Ectodermal cell (in vitro differentiated cells): ENCODE results near the gene IRAK1BP1. TPM values are rescaled to one million over a fixed set of nuclear protein-coding genes. Genes with fewer than 3 reads are reported as not detected.

Experiments
- H3K27ac ChIP-seq: 2 replicates; pipeline ENCODE4 v1.7.0; 2013; ENCODE audit warnings: mild to moderate bottlenecking, low read depth, low read length; ENCODE audit not compliant: insufficient read depth, poor library complexity, severe bottlenecking
- H3K27me3 ChIP-seq: 2 replicates; pipeline ENCODE4 v1.7.0; 2013; ENCODE audit warnings: mild to moderate bottlenecking, low read length; ENCODE audit not compliant: insufficient read depth, control insufficient read depth, poor library complexity, severe bottlenecking
- H3K36me3 ChIP-seq: one replicate; pipeline ENCODE4 v1.7.0; 2013; ENCODE audit warnings: low read length; ENCODE audit not compliant: control insufficient read depth, insufficient read depth
- H3K4me1 ChIP-seq: one replicate; pipeline ENCODE4 v1.7.0; 2013; ENCODE audit warnings: low read length; ENCODE audit not compliant: control insufficient read depth, insufficient read depth
- H3K4me3 ChIP-seq: 2 replicates; pipeline ENCODE4 v1.7.0; 2013; ENCODE audit warnings: low read depth, low read length, control low read depth; ENCODE audit not compliant: insufficient read depth
- H3K9me3 ChIP-seq: 2 replicates; pipeline ENCODE4 v1.7.0; 2013; ENCODE audit warnings: mild to moderate bottlenecking, low read length, moderate library complexity; ENCODE audit not compliant: control insufficient read depth
- WGBS, 2 experiments: methylation state at CpG; one replicate each; pipeline ENCODE4 v1.1.7; 2013; ENCODE audit warnings: missing lambda C conversion rate in 2 of 2; 5-methylcytosine and 5-hydroxymethylcytosine counted together
- polyA plus RNA-seq, 4 experiments: library from polyadenylated mRNA; stranded (reverse); fragments of 50-300 nt; gene quantifications; one replicate each; pipeline ENCODE4 v1.2.3, GENCODE V29; 2013

Gene IRAK1BP1, protein sequence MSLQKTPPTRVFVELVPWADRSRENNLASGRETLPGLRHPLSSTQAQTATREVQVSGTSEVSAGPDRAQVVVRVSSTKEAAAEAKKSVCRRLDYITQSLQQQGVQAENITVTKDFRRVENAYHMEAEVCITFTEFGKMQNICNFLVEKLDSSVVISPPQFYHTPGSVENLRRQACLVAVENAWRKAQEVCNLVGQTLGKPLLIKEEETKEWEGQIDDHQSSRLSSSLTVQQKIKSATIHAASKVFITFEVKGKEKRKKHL
- 14.1 TPM for polyA plus RNA-seq (2013, experiment 1 of 4)
- polyA plus RNA-seq (2013, experiment 2 of 4), result 15.0 TPM
- 10.0 TPM for polyA plus RNA-seq (2013, experiment 3 of 4)
- polyA plus RNA-seq (2013, experiment 4 of 4), result 11.8 TPM

DNA sequence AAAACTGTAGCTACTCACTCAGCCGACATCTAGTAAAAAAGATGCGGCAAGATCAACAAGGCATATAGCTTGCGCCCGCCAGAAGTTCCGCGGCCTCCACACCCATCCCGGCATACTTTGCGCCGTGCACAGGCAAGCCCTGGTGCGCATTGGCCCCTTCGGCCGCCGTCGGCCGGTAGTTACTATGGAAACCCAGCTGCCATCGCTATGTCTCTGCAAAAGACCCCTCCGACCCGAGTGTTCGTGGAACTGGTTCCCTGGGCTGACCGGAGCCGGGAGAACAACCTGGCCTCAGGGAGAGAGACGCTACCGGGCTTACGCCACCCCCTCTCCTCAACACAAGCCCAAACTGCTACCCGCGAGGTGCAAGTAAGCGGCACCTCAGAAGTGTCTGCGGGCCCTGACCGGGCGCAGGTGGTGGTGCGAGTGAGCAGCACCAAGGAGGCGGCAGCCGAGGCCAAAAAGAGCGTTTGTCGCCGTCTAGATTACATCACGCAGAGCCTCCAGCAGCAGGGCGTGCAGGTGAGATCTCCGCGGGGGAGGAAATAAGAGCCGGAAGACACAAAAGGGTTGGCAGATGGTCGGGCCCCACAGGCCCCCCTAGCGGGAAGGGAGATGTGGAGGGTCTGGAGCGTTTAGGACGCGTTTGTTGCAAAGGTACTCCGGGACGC lies at the start of gene IRAK1BP1:
TSS of gene IRAK1BP1 (plus strand) at position 182 of the 671 bp plus-strand sequence. CDS start at position 208, 26 bp downstream.
- Histone ChIP-seq H3K27ac (peak within 1 kb of the TSS; percentile 91), H3K9me3 (no peaks in the 10 kb centered on the region)

DNA sequence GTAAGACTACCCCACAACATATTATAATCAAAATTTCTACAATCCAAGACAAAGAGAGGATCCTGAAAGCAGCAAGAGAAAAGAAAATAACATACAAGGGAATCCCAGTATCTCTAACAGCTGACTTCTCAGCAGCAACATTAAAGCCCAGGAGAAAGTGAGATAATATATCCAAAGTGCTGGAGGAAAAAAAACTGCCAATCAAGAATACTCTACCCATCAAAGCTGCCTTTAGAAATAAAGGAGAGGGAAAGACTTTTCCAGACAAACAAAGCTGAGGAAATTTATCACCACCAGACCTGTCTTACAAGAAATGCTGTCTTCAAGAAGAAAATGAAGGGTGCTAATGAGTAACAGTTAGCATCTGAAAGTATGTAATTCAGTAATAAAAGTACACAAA lies 43.3 kb upstream of the IRAK1BP1 start:
- Histone ChIP-seq H3K27ac (no peak overlapping the region), H3K9me3 (no peaks in the 10 kb centered on the region), H3K4me3 (no peak overlapping the region), H3K27me3 (no peaks in the 10 kb centered on the region), H3K4me1 (no peaks in the 10 kb centered on the region), H3K36me3 (no peaks in the 10 kb centered on the region)

More for the DNA sequence above, at the start of gene IRAK1BP1:
- Histone ChIP-seq H3K4me1 (peaks cover 3% of the 10 kb centered on the region), H3K36me3 (peaks cover 9% of the 10 kb centered on the region), H3K4me3 (peak within 1 kb of the TSS; percentile 90), H3K27me3 (no peaks in the 10 kb centered on the region)
- 1 to 2% methylated on average over 48 of the region's 48 CpGs for WGBS, 2 experiments

DNA sequence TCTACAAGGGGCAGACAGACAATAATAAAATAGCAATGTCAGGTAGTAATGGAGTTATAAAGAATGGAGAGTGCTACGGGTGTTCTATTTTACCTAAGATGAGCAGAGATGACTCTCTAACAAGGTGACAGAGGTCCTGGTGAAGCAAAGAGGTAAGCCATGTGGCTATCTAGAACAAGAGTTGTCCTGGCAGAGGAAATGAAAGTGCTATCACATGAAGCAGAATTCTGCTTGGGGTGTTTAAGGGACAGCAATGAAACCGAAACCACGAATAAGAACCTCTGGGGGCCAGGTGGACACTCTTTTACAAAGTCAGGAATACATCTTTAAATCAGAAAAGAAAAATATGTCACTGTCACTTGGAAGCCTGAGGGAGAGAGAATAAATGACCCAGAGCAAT lies 37.9 kb upstream of the IRAK1BP1 start:
- Histone ChIP-seq H3K4me1 (no peaks in the 10 kb centered on the region), H3K4me3 (no peak overlapping the region), H3K9me3 (no peaks in the 10 kb centered on the region), H3K36me3 (no peaks in the 10 kb centered on the region), H3K27ac (no peak overlapping the region), H3K27me3 (no peaks in the 10 kb centered on the region)
- WGBS, 2 experiments, result 91 to 93% methylated on average over 3 of the region's 3 CpGs

DNA sequence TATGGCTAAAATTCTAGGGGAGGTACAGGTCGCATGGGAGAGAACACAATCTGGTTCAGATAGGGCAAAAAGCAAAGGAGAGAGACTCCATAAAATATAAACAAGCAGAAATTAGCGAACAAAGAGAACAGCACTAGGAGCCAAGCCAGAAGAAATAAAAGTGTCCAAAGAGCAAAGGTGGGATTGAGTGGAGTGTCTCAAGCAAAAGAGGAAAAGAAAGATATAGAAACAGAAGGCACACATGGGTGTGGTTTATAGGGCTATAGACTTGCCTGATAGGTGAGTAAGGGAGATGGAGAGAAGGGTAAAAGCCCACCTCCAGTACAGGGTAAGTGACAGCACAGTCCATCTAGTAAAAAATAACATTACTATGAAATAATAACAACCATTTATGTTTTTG lies 36.5 kb upstream of the IRAK1BP1 start:
- no peaks in the 10 kb centered on the region for H3K27me3 ChIP-seq
- H3K4me1 ChIP-seq, result no peaks in the 10 kb centered on the region
- H3K27ac ChIP-seq, result no peak overlapping the region
- WGBS, 2 experiments, result 86 to 94% methylated on average over 2 of the region's 2 CpGs
- no peak overlapping the region for H3K4me3 ChIP-seq
- no peaks in the 10 kb centered on the region for H3K9me3 ChIP-seq
- no peaks in the 10 kb centered on the region for H3K36me3 ChIP-seq

DNA sequence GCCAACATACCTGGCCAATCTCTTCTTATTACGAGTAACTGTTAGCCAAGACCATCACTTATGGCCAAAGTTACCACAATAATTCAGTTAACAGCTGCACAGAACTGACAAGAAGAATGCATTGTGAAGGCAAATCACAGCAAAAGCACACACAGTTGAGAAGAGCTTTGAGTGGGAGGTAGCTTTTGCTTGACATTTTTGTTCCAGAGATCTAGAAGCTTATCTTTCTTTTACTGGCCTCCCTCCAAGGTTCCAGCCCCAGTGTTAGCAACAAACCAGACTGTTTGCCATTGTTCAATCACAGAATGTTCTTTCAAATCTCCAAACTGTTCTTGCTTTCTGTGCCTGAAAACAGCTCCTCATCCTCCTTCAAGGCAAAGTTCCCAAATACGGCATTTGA lies 35.9 kb upstream of the IRAK1BP1 start:
- 92 to 98% methylated on average over 2 of the region's 2 CpGs for WGBS, 2 experiments
- Histone ChIP-seq H3K27ac (no peak overlapping the region), H3K27me3 (no peaks in the 10 kb centered on the region), H3K36me3 (no peaks in the 10 kb centered on the region), H3K4me1 (no peaks in the 10 kb centered on the region), H3K9me3 (no peaks in the 10 kb centered on the region), H3K4me3 (no peak overlapping the region)

DNA sequence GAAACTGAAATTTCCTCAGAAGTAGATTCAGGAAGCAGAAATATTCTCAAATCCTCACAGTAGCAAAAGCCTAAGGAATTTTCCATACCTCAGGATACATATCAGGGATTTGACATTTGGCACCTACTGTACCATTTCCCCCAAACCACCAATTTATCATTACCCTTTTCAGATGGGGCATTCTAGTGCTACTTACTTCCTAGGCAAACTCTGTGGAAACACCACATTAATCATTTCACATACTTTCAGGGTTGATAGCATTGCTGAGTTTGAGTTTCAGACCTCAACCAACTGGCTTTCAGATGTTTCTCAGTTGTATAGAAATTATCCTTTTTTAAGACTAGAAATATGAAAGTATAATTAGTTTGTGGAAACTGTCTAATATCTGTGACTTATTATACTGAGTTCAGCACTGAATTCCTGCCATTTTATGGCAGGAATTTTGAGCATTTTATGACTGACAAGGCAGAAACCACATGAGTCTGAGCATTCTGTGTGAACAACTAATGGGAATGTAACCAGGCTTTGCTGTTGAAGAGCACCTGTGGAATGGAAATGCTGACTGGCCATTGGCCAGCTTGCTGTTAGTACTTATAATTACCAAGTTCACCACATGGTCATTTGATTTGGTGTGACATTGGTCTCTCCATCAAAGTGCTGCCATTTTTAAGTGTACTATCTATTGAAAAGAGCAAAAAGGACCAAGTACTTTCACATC lies 35.1 kb upstream of the IRAK1BP1 start:
- no peaks in the 10 kb centered on the region for H3K36me3 ChIP-seq
- no peak overlapping the region for H3K27ac ChIP-seq
- no peaks in the 10 kb centered on the region for H3K4me1 ChIP-seq
- no peaks in the 10 kb centered on the region for H3K27me3 ChIP-seq
- no peaks in the 10 kb centered on the region for H3K9me3 ChIP-seq
- no peak overlapping the region for H3K4me3 ChIP-seq

DNA sequence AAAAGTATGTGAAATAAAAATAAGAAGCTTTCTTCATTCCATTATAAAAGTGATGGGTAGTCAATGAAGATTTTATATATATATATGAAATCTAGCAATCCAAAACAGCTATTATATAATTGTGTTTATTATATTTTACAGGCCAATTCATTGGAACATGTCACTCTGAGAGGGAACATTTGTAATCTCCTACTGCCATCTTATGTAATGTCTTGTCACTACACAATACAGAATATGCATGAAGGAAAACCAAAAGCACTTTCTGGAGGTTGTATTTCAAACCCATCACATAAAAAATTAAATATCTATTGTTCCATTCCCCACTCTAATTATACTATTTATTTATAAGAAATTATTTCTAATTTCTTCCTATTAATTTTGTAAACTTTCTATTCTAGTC lies 31.5 kb upstream of the IRAK1BP1 start:
- H3K36me3 ChIP-seq, result no peaks in the 10 kb centered on the region
- no peak overlapping the region for H3K27ac ChIP-seq
- H3K9me3 ChIP-seq, result no peaks in the 10 kb centered on the region
- no peaks in the 10 kb centered on the region for H3K4me1 ChIP-seq
- H3K4me3 ChIP-seq, result no peak overlapping the region
- no peaks in the 10 kb centered on the region for H3K27me3 ChIP-seq

DNA sequence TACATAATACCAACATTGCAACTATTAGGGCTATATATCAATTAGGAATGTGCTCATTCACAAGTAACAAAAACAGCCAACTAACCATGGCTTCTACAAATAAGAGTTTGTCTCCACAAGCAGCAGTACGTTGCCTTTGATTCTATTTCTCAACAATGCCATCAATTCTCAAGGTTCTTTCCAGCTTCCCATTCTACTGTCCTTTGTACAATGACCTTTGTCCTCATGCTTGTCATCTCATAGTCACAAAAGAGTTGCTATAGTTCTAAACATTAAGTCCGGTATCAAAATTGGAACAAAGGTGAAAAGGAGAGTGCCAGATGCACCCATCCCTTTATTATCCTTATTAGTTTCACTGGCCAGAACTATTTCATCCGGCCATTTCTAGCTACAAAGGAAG lies 30.8 kb upstream of the IRAK1BP1 start:
- no peak overlapping the region for H3K27ac ChIP-seq
- no peaks in the 10 kb centered on the region for H3K9me3 ChIP-seq
- WGBS, 2 experiments, result 87 to 89% methylated on average over 3 of the region's 3 CpGs
- no peaks in the 10 kb centered on the region for H3K36me3 ChIP-seq
- no peaks in the 10 kb centered on the region for H3K4me1 ChIP-seq
- no peaks in the 10 kb centered on the region for H3K27me3 ChIP-seq
- H3K4me3 ChIP-seq, result no peak overlapping the region

DNA sequence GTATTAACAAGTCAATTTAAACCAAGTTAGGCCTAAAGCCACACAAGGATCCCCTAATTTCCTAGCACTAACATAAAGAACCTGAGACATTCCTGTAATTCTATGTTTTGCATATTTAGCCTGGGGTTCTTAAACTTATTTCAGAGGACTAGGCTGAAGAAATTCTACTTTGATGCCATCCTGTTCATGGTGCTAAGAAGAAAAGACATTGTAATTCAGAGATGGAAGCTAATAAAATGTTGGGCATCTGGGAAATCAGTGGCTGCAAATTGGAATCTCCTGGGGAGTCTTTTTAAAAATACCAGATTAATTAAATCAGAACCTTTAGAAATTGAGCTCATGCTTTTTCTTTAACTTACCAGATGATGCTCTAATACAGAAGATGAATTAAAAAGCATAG lies 26.2 kb upstream of the IRAK1BP1 start:
- H3K4me1 ChIP-seq, result no peaks in the 10 kb centered on the region
- H3K36me3 ChIP-seq, result no peaks in the 10 kb centered on the region
- H3K9me3 ChIP-seq, result no peaks in the 10 kb centered on the region
- H3K27ac ChIP-seq, result no peak overlapping the region
- no peak overlapping the region for H3K4me3 ChIP-seq
- H3K27me3 ChIP-seq, result no peaks in the 10 kb centered on the region

DNA sequence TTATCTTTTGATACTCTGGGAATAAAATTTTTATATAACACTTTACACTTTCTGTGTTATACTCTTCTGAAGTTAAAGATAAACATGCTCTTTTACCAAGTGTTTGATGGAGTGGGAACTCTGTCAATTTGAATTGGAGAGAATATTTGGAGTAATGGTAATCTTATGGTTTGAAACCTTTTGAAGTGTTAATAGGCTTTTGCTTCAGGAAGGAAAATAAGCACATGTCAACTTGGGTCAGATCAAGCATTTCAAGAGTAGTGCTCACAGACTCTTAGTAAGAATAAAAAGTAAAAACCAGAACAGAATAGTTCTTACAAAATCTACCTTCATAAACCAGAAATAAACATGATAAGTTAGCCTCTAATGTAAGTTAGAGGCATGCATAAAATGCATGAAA lies 24.4 kb upstream of the IRAK1BP1 start:
- no peaks in the 10 kb centered on the region for H3K27me3 ChIP-seq
- no peaks in the 10 kb centered on the region for H3K4me1 ChIP-seq
- no peak overlapping the region for H3K27ac ChIP-seq
- H3K9me3 ChIP-seq, result no peaks in the 10 kb centered on the region
- no peak overlapping the region for H3K4me3 ChIP-seq
- H3K36me3 ChIP-seq, result no peaks in the 10 kb centered on the region
